MCF 10A (cell line): ENCODE results near the gene ADAM12. TPM values are rescaled to one million over a fixed set of nuclear protein-coding genes. Genes with fewer than 3 reads are reported as not detected.

Source experiments
- BruUV-seq: library from RNA; stranded (reverse); fragments of 400-500 nt; replicated peaks from 2 replicates; lab custom pipeline; 2021; lab: Mats Ljungman, UMichigan
- CTCF ChIA-PET: fragments of 300-600 bp; sonication (Branson Sonifier 250); formaldehyde crosslinking; extraction: SDS; loops from one replicate; lab custom pipeline; 2021; ENCODE audit warnings: antibody characterized with exemption, inconsistent platforms; lab: Yijun Ruan, JAX
- POLR2A ChIA-PET: fragments of 300-600, 350-650 bp; sonication (Branson Sonifier 250); formaldehyde crosslinking; extraction: SDS; loops from one replicate; lab custom pipeline; 2020; ENCODE audit warnings: antibody characterized with exemption, inconsistent platforms; lab: Yijun Ruan, JAX
- DNase-seq: peaks from one replicate; pipeline ENCODE4 v3.0.0-alpha.2; 2018; ENCODE audit not compliant: unreplicated experiment
- H3K27ac Mint-ChIP-seq: one replicate; pipeline ENCODE4 v1.8.0; 2022; ENCODE audit warnings: mild to moderate bottlenecking, low read depth, mixed read lengths; ENCODE audit not compliant: unreplicated experiment
- H3K27me3 Mint-ChIP-seq: one replicate; pipeline ENCODE4 v1.8.0; 2022; ENCODE audit warnings: mixed read lengths; ENCODE audit not compliant: insufficient read depth, unreplicated experiment
- H3K36me3 Mint-ChIP-seq: one replicate; pipeline ENCODE4 v1.8.0; 2022; ENCODE audit warnings: mild to moderate bottlenecking, moderate library complexity, mixed read lengths; ENCODE audit not compliant: insufficient read depth, unreplicated experiment
- H3K4me1 Mint-ChIP-seq: one replicate; pipeline ENCODE4 v1.8.0; 2022; ENCODE audit warnings: mixed read lengths; ENCODE audit not compliant: insufficient read depth, unreplicated experiment
- H3K4me3 Mint-ChIP-seq: one replicate; pipeline ENCODE4 v1.8.0; 2022; ENCODE audit warnings: mild to moderate bottlenecking, moderate library complexity, mixed read lengths; ENCODE audit not compliant: unreplicated experiment
- H3K9me3 Mint-ChIP-seq: one replicate; pipeline ENCODE4 v1.8.0; 2022; ENCODE audit warnings: mixed read lengths; ENCODE audit not compliant: unreplicated experiment
- CTCF ChIP-seq: fragments of 200-600 bp; IDR thresholded peaks from one replicate; pipeline ENCODE4 v1.8.0; 2022; ENCODE audit warnings: antibody characterized with exemption, mild to moderate bottlenecking; ENCODE audit not compliant: unreplicated experiment
- intact Hi-C: fragments of 100-400 bp; cut with micrococcal nuclease; formaldehyde crosslinking; loops from 2 replicates; pipeline ENCODE4 v1.14.1; 2022
- total RNA-seq: library from RNA; stranded (reverse); gene quantifications from 2 replicates; pipeline ENCODE4 v1.2.3, GENCODE V29; 2022

The ADAM12 gene
- total RNA-seq, 1 experiment from 2014 or later, result 2.2 TPM

DNA sequence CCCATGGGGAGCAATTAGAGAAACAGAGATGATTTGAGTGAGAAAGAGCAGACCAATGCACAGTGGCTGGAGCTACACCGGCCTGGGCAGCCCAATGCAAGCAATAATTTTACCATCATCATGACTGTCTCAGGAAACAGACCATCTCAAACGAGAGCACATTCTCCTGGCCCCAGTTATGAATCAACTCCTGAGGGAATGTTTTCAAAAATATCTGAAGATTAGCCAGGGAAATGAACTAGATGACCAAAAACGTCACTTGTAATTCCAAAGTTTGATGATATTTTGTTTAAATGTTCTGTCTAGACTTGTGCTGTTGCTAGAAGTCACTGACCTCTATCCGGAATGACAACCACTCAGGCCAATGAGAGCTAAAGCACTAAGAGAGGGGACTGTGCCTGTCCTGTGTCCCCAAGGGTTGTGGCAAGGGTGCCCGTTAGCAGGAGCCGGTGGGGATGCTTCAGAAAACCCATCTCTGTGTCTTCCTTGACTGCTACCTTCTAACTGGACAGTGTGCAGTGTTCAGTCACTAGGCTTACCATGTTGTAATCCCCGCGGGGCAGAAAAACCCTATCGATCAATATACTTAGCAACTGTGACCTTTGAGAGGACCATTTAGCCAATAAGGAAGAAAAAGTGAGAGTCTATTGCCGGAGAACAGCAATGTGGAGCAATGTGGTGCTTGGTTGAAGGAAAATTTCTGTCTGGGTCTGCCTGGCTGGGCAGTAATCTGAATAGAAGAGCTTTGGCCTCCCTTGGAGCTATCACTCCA lies 202.4 kb downstream of the ADAM12 start:
- no peak for DNase-seq
- no peaks in the 10 kb centered on the region for H3K36me3 Mint-ChIP-seq
- intact Hi-C loops, result no loop called here
- POLR2A ChIA-PET, result no interaction called here
- CTCF ChIA-PET, result no interaction called here
- peaks cover 12% of the 10 kb centered on the region for H3K27me3 Mint-ChIP-seq
- H3K27ac Mint-ChIP-seq, result no peak overlapping the region
- H3K9me3 Mint-ChIP-seq, result peaks cover 7% of the 10 kb centered on the region
- TF ChIP-seq CTCF, result no peak
- no peak overlapping the region for H3K4me3 Mint-ChIP-seq
- BruUV-seq, result no TSS peak
- no peaks in the 10 kb centered on the region for H3K4me1 Mint-ChIP-seq

- intact Hi-C loops, result no loop called here
- Mint-ChIP-seq H3K4me1 (no peaks in the 10 kb centered on the region), H3K27me3 (no peaks in the 10 kb centered on the region), H3K9me3 (no peaks in the 10 kb centered on the region), H3K27ac (no peak overlapping the region), H3K36me3 (no peaks in the 10 kb centered on the region), H3K4me3 (no peak overlapping the region)
- DNase-seq, result no peak
- no peak for TF ChIP-seq CTCF
- ChIA-PET CTCF (no interaction called here), POLR2A (no interaction called here)
- BruUV-seq, result no TSS peak
Measured at GRCh38 chr10:126181626-126182025, 206.7 kb downstream of the ADAM12 start.

GRCh38 chr10:126179637-126180036 lies 208.6 kb downstream of the ADAM12 start:
- no peak for DNase-seq
- no peaks in the 10 kb centered on the region for H3K4me1 Mint-ChIP-seq
- no peaks in the 10 kb centered on the region for H3K9me3 Mint-ChIP-seq
- no peak overlapping the region for H3K4me3 Mint-ChIP-seq
- no peak overlapping the region for H3K27ac Mint-ChIP-seq
- H3K27me3 Mint-ChIP-seq, result no peaks in the 10 kb centered on the region
- CTCF ChIA-PET, result interaction anchor here (0.6 kb wide), 1 partner anchor 48 kb away, joined by 3 read pairs; no protein-coding TSS in a partner anchor
- no TSS peak for BruUV-seq
- H3K36me3 Mint-ChIP-seq, result no peaks in the 10 kb centered on the region
- TF ChIP-seq CTCF, result no peak
- POLR2A ChIA-PET, result no interaction called here
- intact Hi-C loops, result no loop called here

DNA sequence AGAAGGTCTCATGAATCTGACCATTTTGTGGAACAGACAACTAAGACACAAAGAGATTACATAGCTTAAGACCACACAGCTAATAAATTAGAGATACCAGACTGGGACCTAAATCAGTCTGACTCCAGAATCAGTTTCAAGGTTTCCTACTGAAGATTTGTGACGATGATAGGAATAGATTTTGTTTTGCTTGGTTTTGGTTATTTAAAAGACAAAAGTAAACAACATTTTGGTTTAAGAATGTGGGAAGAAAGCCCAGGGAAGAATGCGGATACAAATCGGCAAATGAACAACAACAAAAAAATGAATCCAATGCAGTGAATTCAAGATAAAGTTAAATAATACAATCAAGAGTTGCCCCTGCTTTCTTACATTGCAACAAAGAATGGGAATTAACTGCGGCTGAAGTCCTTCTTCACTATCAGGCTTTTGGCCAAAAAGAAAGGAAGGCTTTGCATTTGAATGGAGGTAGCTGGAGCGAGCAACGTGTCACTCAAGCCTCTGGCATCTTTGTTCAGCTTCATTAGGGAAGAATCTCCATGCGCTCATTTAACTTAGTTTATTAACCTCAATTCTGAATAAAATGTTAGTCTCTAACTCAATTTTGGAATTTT lies 210.8 kb downstream of the ADAM12 start:
- Mint-ChIP-seq H3K4me1 (no peaks in the 10 kb centered on the region), H3K36me3 (no peaks in the 10 kb centered on the region), H3K27ac (no peak overlapping the region), H3K4me3 (no peak overlapping the region), H3K27me3 (no peaks in the 10 kb centered on the region), H3K9me3 (no peaks in the 10 kb centered on the region)
- intact Hi-C loops, result no loop called here
- no peak for DNase-seq
- CTCF ChIA-PET, result no interaction called here
- POLR2A ChIA-PET, result interaction anchor here (0.7 kb wide), 1 partner anchor 28 kb away, joined by 4 read pairs; no protein-coding TSS in a partner anchor
- TF ChIP-seq CTCF, result no peak
- no TSS peak for BruUV-seq
